ENCODE results near the gene MPP2. TPM values are rescaled to one million over a fixed set of nuclear protein-coding genes. Genes with fewer than 3 reads are reported as not detected.

MPP2 gene
- polyA plus RNA-seq, 1 donor from 2014 or later, result 25.5 TPM

DNA sequence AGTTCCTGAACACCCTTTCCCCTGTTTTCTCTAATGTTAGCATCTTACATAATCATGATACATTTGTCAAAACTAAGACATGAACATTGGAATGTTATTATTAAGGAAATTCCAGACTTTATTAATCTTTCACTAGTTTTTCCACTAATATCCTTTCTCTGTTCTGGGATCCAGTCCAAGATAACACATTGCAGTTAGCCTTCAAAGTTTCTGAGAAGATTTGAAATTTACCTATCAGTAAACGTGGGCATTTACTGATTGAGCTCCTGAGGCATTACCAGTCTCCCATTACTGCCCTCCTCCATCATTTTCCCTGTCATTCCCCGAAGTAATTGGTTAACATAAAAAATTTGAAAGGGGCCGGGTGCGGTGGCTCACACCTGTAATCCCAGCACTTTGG, 66.1 kb downstream of the MPP2 start:
- Histone ChIP-seq H3F3A (ENCODE audit: insufficient read depth, low read length, poor library complexity, severe bottlenecking) (no peaks in the 10 kb centered on the region), H4K20me1 (ENCODE audit: insufficient read depth) (no peaks in the 10 kb centered on the region), H3K79me2 (replicated peaks; ENCODE audit: insufficient read depth, low read length) (no peaks in the 10 kb centered on the region), H3K9me2 (ENCODE audit: insufficient read depth, low read length) (no peaks in the 10 kb centered on the region), H3K36me3 (ENCODE audit: insufficient read depth, low read length) (no peaks in the 10 kb centered on the region), H2AFZ (ENCODE audit: low read depth, low read length) (no peak overlapping the region), H3K9me3 (ENCODE audit: low read length) (no peaks in the 10 kb centered on the region), H3K27me3 (ENCODE audit: insufficient read depth, low read depth, low read length) (no peaks in the 10 kb centered on the region), H3K4me3 (ENCODE audit: low read length) (no peak overlapping the region), H3K4me2 (ENCODE audit: low read length) (no peak overlapping the region), H3K9ac (ENCODE audit: low read length) (no peak overlapping the region), H3K27ac (ENCODE audit: low read length) (no peak overlapping the region)
- TF ChIP-seq TAF1 (IDR thresholded peaks at IDR 0.05; ENCODE audit: low read depth), result no peak
- TF ChIP-seq, protein P1, sequence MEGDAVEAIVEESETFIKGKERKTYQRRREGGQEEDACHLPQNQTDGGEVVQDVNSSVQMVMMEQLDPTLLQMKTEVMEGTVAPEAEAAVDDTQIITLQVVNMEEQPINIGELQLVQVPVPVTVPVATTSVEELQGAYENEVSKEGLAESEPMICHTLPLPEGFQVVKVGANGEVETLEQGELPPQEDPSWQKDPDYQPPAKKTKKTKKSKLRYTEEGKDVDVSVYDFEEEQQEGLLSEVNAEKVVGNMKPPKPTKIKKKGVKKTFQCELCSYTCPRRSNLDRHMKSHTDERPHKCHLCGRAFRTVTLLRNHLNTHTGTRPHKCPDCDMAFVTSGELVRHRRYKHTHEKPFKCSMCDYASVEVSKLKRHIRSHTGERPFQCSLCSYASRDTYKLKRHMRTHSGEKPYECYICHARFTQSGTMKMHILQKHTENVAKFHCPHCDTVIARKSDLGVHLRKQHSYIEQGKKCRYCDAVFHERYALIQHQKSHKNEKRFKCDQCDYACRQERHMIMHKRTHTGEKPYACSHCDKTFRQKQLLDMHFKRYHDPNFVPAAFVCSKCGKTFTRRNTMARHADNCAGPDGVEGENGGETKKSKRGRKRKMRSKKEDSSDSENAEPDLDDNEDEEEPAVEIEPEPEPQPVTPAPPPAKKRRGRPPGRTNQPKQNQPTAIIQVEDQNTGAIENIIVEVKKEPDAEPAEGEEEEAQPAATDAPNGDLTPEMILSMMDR (IDR thresholded peaks at IDR 0.05; ENCODE audit: poor library complexity, severe bottlenecking), result no peak
- no peak for TF ChIP-seq EP300 (conservative IDR thresholded peaks at IDR 0.05; ENCODE audit: poor library complexity, severe bottlenecking)
- TF ChIP-seq MXI1 (conservative IDR thresholded peaks at IDR 0.05; ENCODE audit: poor library complexity, severe bottlenecking), result no peak
- TF ChIP-seq RAD21 (conservative IDR thresholded peaks at IDR 0.05), result no peak
- no peak for TF ChIP-seq REST (IDR thresholded peaks at IDR 0.05; ENCODE audit: borderline replicate concordance)
- no peak for TF ChIP-seq POLR2AphosphoS5 (IDR thresholded peaks at IDR 0.05)
- no peak for TF ChIP-seq SMC3 (conservative IDR thresholded peaks at IDR 0.05; ENCODE audit: poor library complexity)
- TF ChIP-seq EZH2 (IDR thresholded peaks at IDR 0.05; ENCODE audit: borderline replicate concordance, insufficient read depth, low read length, poor library complexity, severe bottlenecking), result no peak

- no peaks in the 10 kb centered on the region for H3K9me2 ChIP-seq (ENCODE audit: insufficient read depth, low read length)
Observed at GRCh38 chr17:43840814-43841213, 66.5 kb downstream of the MPP2 start.

More at GRCh38 chr17:43840814-43841213, 66.5 kb downstream of the MPP2 start:
- H4K20me1 ChIP-seq (ENCODE audit: insufficient read depth), result no peaks in the 10 kb centered on the region
- no peak overlapping the region for H3K27ac ChIP-seq (ENCODE audit: low read length)
- H3K9me3 ChIP-seq (ENCODE audit: low read length), result no peaks in the 10 kb centered on the region
- no peak overlapping the region for H3K4me2 ChIP-seq (ENCODE audit: low read length)
- no peak overlapping the region for H3K9ac ChIP-seq (ENCODE audit: low read length)
- no peaks in the 10 kb centered on the region for H3K27me3 ChIP-seq (ENCODE audit: insufficient read depth, low read depth, low read length)
- TF ChIP-seq EZH2 (IDR thresholded peaks at IDR 0.05; ENCODE audit: borderline replicate concordance, insufficient read depth, low read length, poor library complexity, severe bottlenecking) (no peak), RAD21 (conservative IDR thresholded peaks at IDR 0.05) (peak; percentile 10)
- no peaks in the 10 kb centered on the region for H3K36me3 ChIP-seq (ENCODE audit: insufficient read depth, low read length)
- no peak overlapping the region for H2AFZ ChIP-seq (ENCODE audit: low read depth, low read length)
- no peak overlapping the region for H3K4me3 ChIP-seq (ENCODE audit: low read length)
- no peaks in the 10 kb centered on the region for H3F3A ChIP-seq (ENCODE audit: insufficient read depth, low read length, poor library complexity, severe bottlenecking)
- H3K79me2 ChIP-seq (replicated peaks; ENCODE audit: insufficient read depth, low read length), result no peaks in the 10 kb centered on the region
